Measurements from ENCODE around the gene MOB3A. TPM values are rescaled to one million over a fixed set of nuclear protein-coding genes. Genes with fewer than 3 reads are reported as not detected.

Gene MOB3A
- total RNA-seq, 2 donors from 2014 or later: 20.9 to 21.8 TPM

- H3K4me3 ChIP-seq (ENCODE audit: low read length): no peak overlapping the region
- Mint-ChIP-seq H3K27me3 (ENCODE audit: insufficient read depth) (no peaks in the 10 kb centered on the region), H3K4me1 (no peaks in the 10 kb centered on the region), H3K9me3 (no peaks in the 10 kb centered on the region), H3K36me3 (ENCODE audit: low read depth) (peaks cover 64% of the 10 kb centered on the region), H3K4me3 (no peak overlapping the region), H3K27ac (no peak overlapping the region)
- no peak for TF ChIP-seq CTCF (conservative IDR thresholded peaks at IDR 0.05)
- H3K27ac ChIP-seq (ENCODE audit: low read depth, low read length): no peak overlapping the region
- H3K9ac ChIP-seq (ENCODE audit: extremely low read depth, low read length, poor library complexity, severe bottlenecking): no peak overlapping the region
- H3K27me3 ChIP-seq (ENCODE audit: control insufficient read depth, insufficient read depth, low read length, poor library complexity, severe bottlenecking): no peaks in the 10 kb centered on the region
- no peaks in the 10 kb centered on the region for H3K4me1 ChIP-seq (ENCODE audit: control insufficient read depth, insufficient read depth, low read length)
- WGBS, 2 experiments (ENCODE audit: insufficient coverage in 1 of 2, insufficient read length in 1 of 2): 85 to 88% methylated on average over 19 of the region's 19 CpGs
- H3K36me3 ChIP-seq (ENCODE audit: control insufficient read depth, insufficient read depth, low read length): peaks cover 70% of the 10 kb centered on the region
- DNase-seq: no peak
- no peaks in the 10 kb centered on the region for H3K9me3 ChIP-seq (ENCODE audit: control insufficient read depth, low read length)
These were observed 31.6 kb upstream of the MOB3A start for GRCh38 chr19:2127758-2128157.

- Mint-ChIP-seq H3K27me3 (ENCODE audit: insufficient read depth) (no peaks in the 10 kb centered on the region), H3K4me1 (no peaks in the 10 kb centered on the region), H3K27ac (no peak overlapping the region), H3K36me3 (ENCODE audit: low read depth) (peaks cover 64% of the 10 kb centered on the region), H3K9me3 (no peaks in the 10 kb centered on the region), H3K4me3 (no peak overlapping the region)
- Histone ChIP-seq H3K4me1 (ENCODE audit: control insufficient read depth, insufficient read depth, low read length) (no peaks in the 10 kb centered on the region), H3K9me3 (ENCODE audit: control insufficient read depth, low read length) (no peaks in the 10 kb centered on the region), H3K27me3 (ENCODE audit: control insufficient read depth, insufficient read depth, low read length, poor library complexity, severe bottlenecking) (no peaks in the 10 kb centered on the region), H3K27ac (ENCODE audit: low read depth, low read length) (no peak overlapping the region), H3K36me3 (ENCODE audit: control insufficient read depth, insufficient read depth, low read length) (peaks cover 69% of the 10 kb centered on the region), H3K4me3 (ENCODE audit: low read length) (no peak overlapping the region), H3K9ac (ENCODE audit: extremely low read depth, low read length, poor library complexity, severe bottlenecking) (no peak overlapping the region)
- DNase-seq: no peak
- no peak for TF ChIP-seq CTCF (conservative IDR thresholded peaks at IDR 0.05)
- 96 to 98% methylated on average over 19 to 24 of the region's 24 CpGs for WGBS, 2 experiments (ENCODE audit: insufficient coverage in 1 of 2, insufficient read length in 1 of 2)
These were observed 30.9 kb upstream of the MOB3A start for GRCh38 chr19:2126879-2127518.

GRCh38 chr19:2123682-2124387 lies 27.7 kb upstream of the MOB3A start:
- H3K27ac Mint-ChIP-seq: no peak overlapping the region
- peak; percentile 87 for DNase-seq
- no peak overlapping the region for H3K4me3 ChIP-seq (ENCODE audit: low read length)
- H3K4me1 ChIP-seq (ENCODE audit: control insufficient read depth, insufficient read depth, low read length): no peaks in the 10 kb centered on the region
- peaks cover 73% of the 10 kb centered on the region for H3K36me3 ChIP-seq (ENCODE audit: control insufficient read depth, insufficient read depth, low read length)
- H3K27me3 ChIP-seq (ENCODE audit: control insufficient read depth, insufficient read depth, low read length, poor library complexity, severe bottlenecking): no peaks in the 10 kb centered on the region
- H3K36me3 Mint-ChIP-seq (ENCODE audit: low read depth): peaks cover 72% of the 10 kb centered on the region
- 93 to 97% methylated on average over 17 to 25 of the region's 25 CpGs for WGBS, 2 experiments (ENCODE audit: insufficient coverage in 1 of 2, insufficient read length in 1 of 2)
- H3K9ac ChIP-seq (ENCODE audit: extremely low read depth, low read length, poor library complexity, severe bottlenecking): no peak overlapping the region
- no peak for TF ChIP-seq CTCF (conservative IDR thresholded peaks at IDR 0.05)
- H3K4me1 Mint-ChIP-seq: no peaks in the 10 kb centered on the region
- H3K27ac ChIP-seq (ENCODE audit: low read depth, low read length): no peak overlapping the region
- no peaks in the 10 kb centered on the region for H3K9me3 Mint-ChIP-seq
- H3K9me3 ChIP-seq (ENCODE audit: control insufficient read depth, low read length): no peaks in the 10 kb centered on the region
- no peaks in the 10 kb centered on the region for H3K27me3 Mint-ChIP-seq (ENCODE audit: insufficient read depth)
- H3K4me3 Mint-ChIP-seq: no peak overlapping the region
